H1 (cell line): ENCODE data around the gene MPHOSPH9. TPM values are rescaled to one million over a fixed set of nuclear protein-coding genes. Genes with fewer than 3 reads are reported as not detected.

Source experiments
- BRCA1 ChIP-seq: IDR thresholded peaks from 2 replicates; pipeline ENCODE4 v1.6.1; 2012; ENCODE audit warnings: low read depth, low read length, improper control_type of control experiment
- CHD1 ChIP-seq: IDR thresholded peaks from 2 replicates; pipeline ENCODE4 v1.6.1; 2012; ENCODE audit warnings: low read depth, low read length, improper control_type of control experiment
- GTF2F1 ChIP-seq: IDR thresholded peaks from 2 replicates; pipeline ENCODE4 v1.6.1; 2012; ENCODE audit warnings: low read depth, low read length, improper control_type of control experiment, borderline replicate concordance
- RAD21 ChIP-seq, 2 experiments: IDR thresholded peaks in 1 of 2; conservative IDR thresholded peaks in 1 of 2; 2 replicates each; pipeline ENCODE4 v1.6.1; 2011; ENCODE audit warnings: low read depth in 2 of 2, low read length in 2 of 2, improper control_type of control experiment in 1 of 2, inconsistent platforms in 1 of 2, mild to moderate bottlenecking in 1 of 2, moderate library complexity in 1 of 2
- RNF2 ChIP-seq: fragments of 200-900, 300-1000 bp; sonication (generic); IDR thresholded peaks from 2 replicates; pipeline ENCODE4 v1.7.1; 2016; ENCODE audit warnings: borderline replicate concordance, low read depth, mild to moderate bottlenecking, antibody characterized with exemption, low read length; ENCODE audit not compliant: poor library complexity, severe bottlenecking; ENCODE audit errors: missing control alignments
- SRF ChIP-seq: IDR thresholded peaks from 2 replicates; pipeline ENCODE4 v1.6.1; 2011; ENCODE audit warnings: mild to moderate bottlenecking, low read depth, low read length, moderate library complexity
- polyA plus RNA-seq, 7 experiments: library from polyadenylated mRNA; depleted of rRNA in 3 of 7; stranded (reverse) in 5 of 7; unstranded in 2 of 7; fragments of >200 nt in 5 of 7; fragments of 200-250 nt in 2 of 7; gene quantifications; 1 replicate in 5 of 7; 2 replicates in 1 of 7; 4 replicates in 1 of 7; pipeline versions ENCODE4 v1.2.1 to v1.2.3, GENCODE V29; 2011 to 2013; ENCODE audit warnings: missing spikeins in 2 of 7, mixed read lengths in 2 of 7
- total RNA-seq: library from RNA; stranded (reverse); fragmentation: NEBNext Ultra II Directional; extraction: Animal tissue kit (Norgen Biotek cat#: 25700); gene quantifications from 2 replicates; pipeline ENCODE4 v1.2.1, GENCODE V29; 2021
- TF ChIP-seq, protein P1 (sequence below): fragments of 300-600 bp; sonication (generic); IDR thresholded peaks from 2 replicates; pipeline ENCODE4 v1.7.1; 2012; ENCODE audit warnings: low read length, moderate library complexity, mild to moderate bottlenecking, inconsistent platforms; ENCODE audit not compliant: insufficient replicate concordance

The MPHOSPH9 gene
- total and polyA plus RNA-seq, 2 of the 8 experiments (the other 6 are each of a cell fraction or from before 2014, with no cell fraction given), result 8.8 to 48.8 TPM

DNA sequence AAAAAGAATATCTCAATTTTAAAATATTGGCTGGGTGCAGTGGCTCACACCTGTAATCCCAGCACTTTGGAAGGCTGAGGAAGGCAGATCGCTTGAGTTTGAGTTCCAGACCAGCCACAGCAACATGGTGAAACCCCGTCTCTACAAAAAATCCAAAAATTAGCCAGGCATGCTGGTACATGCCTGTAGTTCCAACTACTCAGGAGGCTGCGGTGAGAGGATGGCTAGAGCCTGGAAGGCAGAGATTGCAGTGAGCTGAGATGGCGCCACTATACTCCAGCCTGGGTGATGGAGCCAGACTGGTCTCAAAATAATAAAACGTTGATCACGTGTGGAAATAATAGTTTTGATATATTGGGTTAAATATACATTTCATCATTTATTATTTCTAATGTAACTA, 6.0 kb upstream of the MPHOSPH9 start (continued):
- TF ChIP-seq, protein P1, sequence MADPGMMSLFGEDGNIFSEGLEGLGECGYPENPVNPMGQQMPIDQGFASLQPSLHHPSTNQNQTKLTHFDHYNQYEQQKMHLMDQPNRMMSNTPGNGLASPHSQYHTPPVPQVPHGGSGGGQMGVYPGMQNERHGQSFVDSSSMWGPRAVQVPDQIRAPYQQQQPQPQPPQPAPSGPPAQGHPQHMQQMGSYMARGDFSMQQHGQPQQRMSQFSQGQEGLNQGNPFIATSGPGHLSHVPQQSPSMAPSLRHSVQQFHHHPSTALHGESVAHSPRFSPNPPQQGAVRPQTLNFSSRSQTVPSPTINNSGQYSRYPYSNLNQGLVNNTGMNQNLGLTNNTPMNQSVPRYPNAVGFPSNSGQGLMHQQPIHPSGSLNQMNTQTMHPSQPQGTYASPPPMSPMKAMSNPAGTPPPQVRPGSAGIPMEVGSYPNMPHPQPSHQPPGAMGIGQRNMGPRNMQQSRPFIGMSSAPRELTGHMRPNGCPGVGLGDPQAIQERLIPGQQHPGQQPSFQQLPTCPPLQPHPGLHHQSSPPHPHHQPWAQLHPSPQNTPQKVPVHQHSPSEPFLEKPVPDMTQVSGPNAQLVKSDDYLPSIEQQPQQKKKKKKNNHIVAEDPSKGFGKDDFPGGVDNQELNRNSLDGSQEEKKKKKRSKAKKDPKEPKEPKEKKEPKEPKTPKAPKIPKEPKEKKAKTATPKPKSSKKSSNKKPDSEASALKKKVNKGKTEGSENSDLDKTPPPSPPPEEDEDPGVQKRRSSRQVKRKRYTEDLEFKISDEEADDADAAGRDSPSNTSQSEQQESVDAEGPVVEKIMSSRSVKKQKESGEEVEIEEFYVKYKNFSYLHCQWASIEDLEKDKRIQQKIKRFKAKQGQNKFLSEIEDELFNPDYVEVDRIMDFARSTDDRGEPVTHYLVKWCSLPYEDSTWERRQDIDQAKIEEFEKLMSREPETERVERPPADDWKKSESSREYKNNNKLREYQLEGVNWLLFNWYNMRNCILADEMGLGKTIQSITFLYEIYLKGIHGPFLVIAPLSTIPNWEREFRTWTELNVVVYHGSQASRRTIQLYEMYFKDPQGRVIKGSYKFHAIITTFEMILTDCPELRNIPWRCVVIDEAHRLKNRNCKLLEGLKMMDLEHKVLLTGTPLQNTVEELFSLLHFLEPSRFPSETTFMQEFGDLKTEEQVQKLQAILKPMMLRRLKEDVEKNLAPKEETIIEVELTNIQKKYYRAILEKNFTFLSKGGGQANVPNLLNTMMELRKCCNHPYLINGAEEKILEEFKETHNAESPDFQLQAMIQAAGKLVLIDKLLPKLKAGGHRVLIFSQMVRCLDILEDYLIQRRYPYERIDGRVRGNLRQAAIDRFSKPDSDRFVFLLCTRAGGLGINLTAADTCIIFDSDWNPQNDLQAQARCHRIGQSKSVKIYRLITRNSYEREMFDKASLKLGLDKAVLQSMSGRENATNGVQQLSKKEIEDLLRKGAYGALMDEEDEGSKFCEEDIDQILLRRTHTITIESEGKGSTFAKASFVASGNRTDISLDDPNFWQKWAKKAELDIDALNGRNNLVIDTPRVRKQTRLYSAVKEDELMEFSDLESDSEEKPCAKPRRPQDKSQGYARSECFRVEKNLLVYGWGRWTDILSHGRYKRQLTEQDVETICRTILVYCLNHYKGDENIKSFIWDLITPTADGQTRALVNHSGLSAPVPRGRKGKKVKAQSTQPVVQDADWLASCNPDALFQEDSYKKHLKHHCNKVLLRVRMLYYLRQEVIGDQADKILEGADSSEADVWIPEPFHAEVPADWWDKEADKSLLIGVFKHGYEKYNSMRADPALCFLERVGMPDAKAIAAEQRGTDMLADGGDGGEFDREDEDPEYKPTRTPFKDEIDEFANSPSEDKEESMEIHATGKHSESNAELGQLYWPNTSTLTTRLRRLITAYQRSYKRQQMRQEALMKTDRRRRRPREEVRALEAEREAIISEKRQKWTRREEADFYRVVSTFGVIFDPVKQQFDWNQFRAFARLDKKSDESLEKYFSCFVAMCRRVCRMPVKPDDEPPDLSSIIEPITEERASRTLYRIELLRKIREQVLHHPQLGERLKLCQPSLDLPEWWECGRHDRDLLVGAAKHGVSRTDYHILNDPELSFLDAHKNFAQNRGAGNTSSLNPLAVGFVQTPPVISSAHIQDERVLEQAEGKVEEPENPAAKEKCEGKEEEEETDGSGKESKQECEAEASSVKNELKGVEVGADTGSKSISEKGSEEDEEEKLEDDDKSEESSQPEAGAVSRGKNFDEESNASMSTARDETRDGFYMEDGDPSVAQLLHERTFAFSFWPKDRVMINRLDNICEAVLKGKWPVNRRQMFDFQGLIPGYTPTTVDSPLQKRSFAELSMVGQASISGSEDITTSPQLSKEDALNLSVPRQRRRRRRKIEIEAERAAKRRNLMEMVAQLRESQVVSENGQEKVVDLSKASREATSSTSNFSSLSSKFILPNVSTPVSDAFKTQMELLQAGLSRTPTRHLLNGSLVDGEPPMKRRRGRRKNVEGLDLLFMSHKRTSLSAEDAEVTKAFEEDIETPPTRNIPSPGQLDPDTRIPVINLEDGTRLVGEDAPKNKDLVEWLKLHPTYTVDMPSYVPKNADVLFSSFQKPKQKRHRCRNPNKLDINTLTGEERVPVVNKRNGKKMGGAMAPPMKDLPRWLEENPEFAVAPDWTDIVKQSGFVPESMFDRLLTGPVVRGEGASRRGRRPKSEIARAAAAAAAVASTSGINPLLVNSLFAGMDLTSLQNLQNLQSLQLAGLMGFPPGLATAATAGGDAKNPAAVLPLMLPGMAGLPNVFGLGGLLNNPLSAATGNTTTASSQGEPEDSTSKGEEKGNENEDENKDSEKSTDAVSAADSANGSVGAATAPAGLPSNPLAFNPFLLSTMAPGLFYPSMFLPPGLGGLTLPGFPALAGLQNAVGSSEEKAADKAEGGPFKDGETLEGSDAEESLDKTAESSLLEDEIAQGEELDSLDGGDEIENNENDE, result no peak
- TF ChIP-seq SRF (no peak), RAD21 (IDR thresholded peaks at IDR 0.05 in 1 of 2, conservative IDR thresholded peaks at IDR 0.05 in 1 of 2; ENCODE audit: low read depth in 2 of 2, low read length in 2 of 2) (no peak), RNF2 (no peak), GTF2F1 (no peak), BRCA1 (no peak), CHD1 (no peak)
